Hippocampal formation (tissue), 2 donors: ENCODE data around the gene SLC25A30.
"Not testable (repeated sequence)": the region's sequence is repeated elsewhere in the genome, so short reads cannot be mapped to it uniquely, and the experiment has no call there.

Experiments used
- DNase-seq, 2 donors: peaks; one replicate each; lab custom pipeline; 2025; lab: John Stamatoyannopoulos, UW

SLC25A30 gene

GRCh38 chr13:45368005-45368404 is 50.2 kb downstream of the SLC25A30 start:
- DNase-seq = no peak

- no peak for DNase-seq
Measured at GRCh38 chr13:45367358-45367757, 50.8 kb downstream of the SLC25A30 start.

GRCh38 chr13:45365558-45365885 is 52.7 kb downstream of the SLC25A30 start:
- no peak for DNase-seq

GRCh38 chr13:45364876-45365557 is 53.2 kb downstream of the SLC25A30 start:
- DNase-seq = no peak

GRCh38 chr13:45362939-45363338 is 55.2 kb downstream of the SLC25A30 start:
- DNase-seq = no peak

- DNase-seq = no peak
Measured at GRCh38 chr13:45361596-45362206, 56.5 kb downstream of the SLC25A30 start.

GRCh38 chr13:45356966-45357672 is 61.1 kb downstream of the SLC25A30 start:
- DNase-seq = no peak

- no peak for DNase-seq
Measured at GRCh38 chr13:45353895-45354294, 64.3 kb downstream of the SLC25A30 start.

GRCh38 chr13:45352031-45352430 is 66.1 kb downstream of the SLC25A30 start:
- no peak for DNase-seq

GRCh38 chr13:45350152-45350551 is 68.0 kb downstream of the SLC25A30 start:
- no peak for DNase-seq

GRCh38 chr13:45349438-45349837 is 68.7 kb downstream of the SLC25A30 start:
- no peak for DNase-seq

GRCh38 chr13:45344064-45344463 is 74.1 kb downstream of the SLC25A30 start:
- DNase-seq = not testable (repeated sequence)
